Measurements from ENCODE around the gene ROBO1.

ROBO1 gene

GRCh38 chr3:78823859-78824258 lies 943.9 kb downstream of the ROBO1 start:
- no peak for DNase-seq

- DNase-seq: no peak
Measured at GRCh38 chr3:78823434-78823833, 944.4 kb downstream of the ROBO1 start.

GRCh38 chr3:78822726-78823125 lies 945.1 kb downstream of the ROBO1 start:
- no peak for DNase-seq

- no peak for DNase-seq
Measured at GRCh38 chr3:78820542-78820941, 947.3 kb downstream of the ROBO1 start.

- DNase-seq: no peak
Measured at GRCh38 chr3:78818161-78818985, 949.4 kb downstream of the ROBO1 start.

GRCh38 chr3:78814893-78815562 lies 952.8 kb downstream of the ROBO1 start:
- no peak for DNase-seq

GRCh38 chr3:78812166-78812565 lies 955.6 kb downstream of the ROBO1 start:
- DNase-seq: no peak

- DNase-seq: no peak
Measured at GRCh38 chr3:78809966-78810365, 957.8 kb downstream of the ROBO1 start.

GRCh38 chr3:78804251-78805037 lies 963.4 kb downstream of the ROBO1 start:
- DNase-seq: no peak

- DNase-seq: no peak
Measured at GRCh38 chr3:78802562-78802930, 965.3 kb downstream of the ROBO1 start.

- no peak for DNase-seq
Measured at GRCh38 chr3:78801926-78802561, 965.8 kb downstream of the ROBO1 start.

- no peak for DNase-seq
Measured at GRCh38 chr3:78799681-78800080, 968.1 kb downstream of the ROBO1 start.

GRCh38 chr3:78798266-78798832 lies 969.4 kb downstream of the ROBO1 start:
- no peak for DNase-seq

- no peak for DNase-seq
Measured at GRCh38 chr3:78794431-78794830, 973.4 kb downstream of the ROBO1 start.

- DNase-seq: no peak
Measured at GRCh38 chr3:78792733-78793132, 975.1 kb downstream of the ROBO1 start.

GRCh38 chr3:78792212-78792611 lies 975.6 kb downstream of the ROBO1 start:
- DNase-seq: no peak

- no peak for DNase-seq
Measured at GRCh38 chr3:78791753-78792152, 976.0 kb downstream of the ROBO1 start.

- DNase-seq: no peak
Measured at GRCh38 chr3:78788839-78789238, 979.0 kb downstream of the ROBO1 start.

- no peak for DNase-seq
Measured at GRCh38 chr3:78785004-78785403, 982.8 kb downstream of the ROBO1 start.

- DNase-seq: no peak
Measured at GRCh38 chr3:78781351-78781750, 986.4 kb downstream of the ROBO1 start.

- no peak for DNase-seq
Measured at GRCh38 chr3:78765671-78766485, 1001.9 kb downstream of the ROBO1 start.

GRCh38 chr3:78764634-78765033 lies 1003.2 kb downstream of the ROBO1 start:
- no peak for DNase-seq
